Suprapubic skin (tissue), 4 donors: ENCODE data around the gene CROCC2. TPM values are rescaled to one million over a fixed set of nuclear protein-coding genes. Genes with fewer than 3 reads are reported as not detected.

Experiments used
- DNase-seq, 2 donors: peaks; one replicate each; pipeline ENCODE4 v3.0.0-alpha.2; 2019; ENCODE audit warnings: low spot score in 2 of 2
- H3K27ac ChIP-seq: fragments of 200-600 bp; sonication (generic); one replicate; pipeline ENCODE4 v1.5.1; 2019
- H3K27me3 ChIP-seq: fragments of 200-600 bp; sonication (generic); one replicate; pipeline ENCODE4 v1.5.1; 2019
- H3K36me3 ChIP-seq: fragments of 200-600 bp; sonication (generic); one replicate; pipeline ENCODE4 v1.5.1; 2019
- H3K4me1 ChIP-seq: fragments of 200-600 bp; sonication (generic); one replicate; pipeline ENCODE4 v1.5.1; 2019
- H3K4me3 ChIP-seq: fragments of 200-600 bp; sonication (generic); one replicate; pipeline ENCODE4 v1.5.1; 2019; ENCODE audit warnings: mild to moderate bottlenecking
- H3K9me3 ChIP-seq: fragments of 200-600 bp; sonication (generic); one replicate; pipeline ENCODE4 v1.5.1; 2019
- EP300 ChIP-seq: sonication (generic); formaldehyde crosslinking; IDR thresholded peaks from one replicate; pipeline ENCODE4 v1.6.1; 2017; ENCODE audit warnings: antibody characterized with exemption
- POLR2A ChIP-seq, 2 donors: fragments of 450-650 bp; IDR thresholded peaks; one replicate each; pipeline ENCODE4 v1.6.1; 2017; ENCODE audit warnings: antibody characterized with exemption in 2 of 2, mild to moderate bottlenecking in 2 of 2, moderate library complexity in 2 of 2
- POLR2AphosphoS5 ChIP-seq, 3 donors: sonication (generic); formaldehyde crosslinking; IDR thresholded peaks; one replicate each; pipeline ENCODE4 v1.6.1; 2017; ENCODE audit warnings: antibody characterized with exemption in 3 of 3
- WGBS: methylation state at CpG from one replicate; pipeline ENCODE4 v1.1.5; 2018; 5-methylcytosine and 5-hydroxymethylcytosine counted together
- total RNA-seq, 4 donors: library from RNA; depleted of rRNA; stranded (reverse); fragments of >200 nt; gene quantifications; one replicate each; pipeline ENCODE4 v1.1.0, GENCODE V29; 2016
- TF ChIP-seq, protein P1 (sequence below), 2 donors: fragments of 200-600 bp in 1 of 2; fragments of 450-650 bp in 1 of 2; sonication (generic) in 1 of 2; IDR thresholded peaks; one replicate each; pipeline ENCODE4 v1.5.1; 2016 to 2019; ENCODE audit warnings: antibody characterized with exemption in 2 of 2, mild to moderate bottlenecking in 1 of 2, moderate library complexity in 1 of 2

The CROCC2 gene
- total RNA-seq, 4 donors from 2014 or later, result not detected

GRCh38 chr2:240964704-240965295, 58.7 kb downstream of the CROCC2 start:
- no peak overlapping the region for H3K4me3 ChIP-seq
- H3K27ac ChIP-seq, result no peak overlapping the region
- no peaks in the 10 kb centered on the region for H3K27me3 ChIP-seq
- WGBS, result 80% methylated on average over 4 of the region's 15 CpGs
- DNase-seq, result peak in 1 of 2 donors; percentile 59
- peaks cover 30% of the 10 kb centered on the region for H3K4me1 ChIP-seq
- TF ChIP-seq, protein P1, sequence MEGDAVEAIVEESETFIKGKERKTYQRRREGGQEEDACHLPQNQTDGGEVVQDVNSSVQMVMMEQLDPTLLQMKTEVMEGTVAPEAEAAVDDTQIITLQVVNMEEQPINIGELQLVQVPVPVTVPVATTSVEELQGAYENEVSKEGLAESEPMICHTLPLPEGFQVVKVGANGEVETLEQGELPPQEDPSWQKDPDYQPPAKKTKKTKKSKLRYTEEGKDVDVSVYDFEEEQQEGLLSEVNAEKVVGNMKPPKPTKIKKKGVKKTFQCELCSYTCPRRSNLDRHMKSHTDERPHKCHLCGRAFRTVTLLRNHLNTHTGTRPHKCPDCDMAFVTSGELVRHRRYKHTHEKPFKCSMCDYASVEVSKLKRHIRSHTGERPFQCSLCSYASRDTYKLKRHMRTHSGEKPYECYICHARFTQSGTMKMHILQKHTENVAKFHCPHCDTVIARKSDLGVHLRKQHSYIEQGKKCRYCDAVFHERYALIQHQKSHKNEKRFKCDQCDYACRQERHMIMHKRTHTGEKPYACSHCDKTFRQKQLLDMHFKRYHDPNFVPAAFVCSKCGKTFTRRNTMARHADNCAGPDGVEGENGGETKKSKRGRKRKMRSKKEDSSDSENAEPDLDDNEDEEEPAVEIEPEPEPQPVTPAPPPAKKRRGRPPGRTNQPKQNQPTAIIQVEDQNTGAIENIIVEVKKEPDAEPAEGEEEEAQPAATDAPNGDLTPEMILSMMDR (IDR thresholded peaks at IDR 0.05), result no peak
- TF ChIP-seq POLR2AphosphoS5 (IDR thresholded peaks at IDR 0.05), result no peak
- no peak for TF ChIP-seq POLR2A (IDR thresholded peaks at IDR 0.05)
- no peak for TF ChIP-seq EP300
- no peaks in the 10 kb centered on the region for H3K9me3 ChIP-seq
- H3K36me3 ChIP-seq, result no peaks in the 10 kb centered on the region

DNA sequence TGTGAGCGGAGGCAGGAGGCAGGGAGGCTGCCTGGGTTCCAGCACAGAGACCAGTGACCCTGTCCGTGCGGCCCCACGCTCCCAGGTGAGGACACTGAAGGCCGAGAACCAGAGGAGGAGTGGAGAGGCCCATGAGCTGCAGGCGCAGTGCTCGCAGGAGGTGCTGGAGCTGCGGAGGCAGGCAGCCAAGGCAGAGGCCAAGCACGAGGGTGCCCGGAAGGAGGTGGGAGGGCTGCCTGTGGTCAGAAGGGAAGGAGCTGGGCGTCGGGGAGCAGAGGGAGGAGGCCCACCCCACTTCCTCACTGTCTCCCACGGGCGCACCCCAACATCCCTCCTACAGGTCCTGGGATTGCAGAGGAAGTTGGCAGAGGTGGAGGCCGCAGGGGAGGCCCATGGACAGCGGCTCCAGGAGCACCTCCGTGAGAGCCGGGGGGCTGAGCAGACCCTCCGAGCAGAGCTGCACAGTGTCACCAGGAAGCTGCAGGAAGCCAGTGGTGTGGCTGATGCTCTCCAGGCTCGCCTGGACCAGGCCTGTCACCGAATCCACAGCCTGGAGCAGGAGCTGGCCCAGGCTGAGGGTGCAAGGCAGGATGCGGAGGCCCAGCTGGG, 59.3 kb downstream of the CROCC2 start:
- peaks cover 24% of the 10 kb centered on the region for H3K4me1 ChIP-seq
- no peak overlapping the region for H3K27ac ChIP-seq
- DNase-seq, result peak in 1 of 2 donors; percentile 72
- no peak overlapping the region for H3K4me3 ChIP-seq
- no peaks in the 10 kb centered on the region for H3K9me3 ChIP-seq
- no peaks in the 10 kb centered on the region for H3K36me3 ChIP-seq
- H3K27me3 ChIP-seq, result no peaks in the 10 kb centered on the region
- WGBS, result 82% methylated on average over 13 of the region's 22 CpGs
- TF ChIP-seq, protein P1 (IDR thresholded peaks at IDR 0.05), result no peak

GRCh38 chr2:240965905-240966456, 59.8 kb downstream of the CROCC2 start:
- WGBS, result no CpG with 5 or more reads among the region's 28 CpGs
- Histone ChIP-seq H3K4me3 (no peak overlapping the region), H3K36me3 (no peaks in the 10 kb centered on the region), H3K27me3 (no peaks in the 10 kb centered on the region), H3K9me3 (no peaks in the 10 kb centered on the region), H3K27ac (no peak overlapping the region), H3K4me1 (peaks cover 18% of the 10 kb centered on the region)
- TF ChIP-seq POLR2AphosphoS5 (IDR thresholded peaks at IDR 0.05) (no peak), POLR2A (IDR thresholded peaks at IDR 0.05) (no peak), EP300 (no peak)
- TF ChIP-seq, protein P1 (IDR thresholded peaks at IDR 0.05), result no peak
- no peak for DNase-seq

DNA sequence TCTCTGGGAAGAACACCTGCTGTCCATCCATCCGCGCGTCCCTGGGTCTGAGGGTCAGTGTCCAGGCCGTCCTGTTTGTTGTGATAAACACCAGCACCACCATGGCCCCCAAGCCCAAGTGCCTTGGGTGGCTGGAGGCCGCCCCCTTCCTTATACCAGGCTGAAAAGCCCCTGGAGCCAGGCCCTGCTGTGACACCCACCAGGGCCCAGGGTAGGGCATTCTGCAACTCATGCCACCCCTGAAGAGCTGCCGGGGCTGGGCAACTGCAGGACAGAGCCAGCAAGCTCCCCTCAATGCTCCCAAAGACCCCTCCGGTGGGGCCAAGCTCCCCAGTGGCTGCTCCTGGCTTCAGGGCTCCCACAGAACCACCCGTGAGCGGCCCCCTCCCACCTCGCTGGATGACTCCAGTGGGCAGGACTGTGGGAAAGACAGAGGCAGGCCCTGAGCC, 60.3 kb downstream of the CROCC2 start:
- WGBS, result 100% methylated on average over 1 of the region's 10 CpGs
- peaks cover 2% of the 10 kb centered on the region for H3K27me3 ChIP-seq
- TF ChIP-seq, protein P1 (IDR thresholded peaks at IDR 0.05), result no peak
- TF ChIP-seq POLR2A (IDR thresholded peaks at IDR 0.05) (no peak), POLR2AphosphoS5 (IDR thresholded peaks at IDR 0.05) (no peak), EP300 (no peak)

DNA sequence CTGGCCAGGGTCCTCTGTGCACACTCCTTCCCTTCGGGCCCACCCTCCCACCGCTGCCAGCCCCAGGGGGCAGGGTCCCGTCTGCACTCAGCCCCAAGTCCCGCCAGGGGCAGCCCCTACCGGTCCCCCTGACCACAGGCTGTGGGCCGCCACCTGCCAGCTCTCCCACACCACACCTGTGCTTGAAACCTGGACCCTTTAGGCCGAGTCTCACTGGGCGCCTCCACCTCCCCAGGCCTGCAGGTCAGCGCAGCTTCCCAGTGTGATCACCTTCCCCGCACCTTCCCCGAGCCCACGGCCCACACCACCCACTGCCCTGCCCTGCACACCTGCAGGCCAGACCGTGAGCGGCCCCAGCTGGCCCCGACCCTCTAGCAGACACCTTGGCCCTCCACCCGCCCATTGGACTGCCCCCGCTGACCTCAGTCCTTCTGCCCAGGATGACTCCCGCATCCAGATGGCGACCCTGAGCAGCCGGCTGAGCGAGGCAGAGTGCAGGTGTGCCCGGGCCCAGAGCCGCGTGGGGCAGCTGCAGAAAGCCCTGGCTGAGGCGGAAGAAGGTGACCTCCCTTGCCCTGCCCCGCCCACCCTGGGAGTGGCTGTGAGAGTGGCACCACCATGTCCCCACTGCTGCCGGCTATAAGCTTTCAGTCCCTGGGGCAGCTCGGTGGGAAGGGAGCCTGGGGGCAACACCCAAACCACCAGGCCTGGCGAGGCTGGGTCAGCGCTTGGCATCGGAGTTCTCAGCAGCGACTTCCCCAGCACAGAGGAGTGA, 61.0 kb downstream of the CROCC2 start:
- H3K9me3 ChIP-seq, result no peaks in the 10 kb centered on the region
- WGBS, result 87% methylated on average over 12 of the region's 32 CpGs
- DNase-seq, result peak; percentile 59 to 76
- TF ChIP-seq EP300 (no peak), POLR2A (IDR thresholded peaks at IDR 0.05) (no peak), POLR2AphosphoS5 (IDR thresholded peaks at IDR 0.05) (no peak)
- TF ChIP-seq, protein P1 (IDR thresholded peaks at IDR 0.05), result no peak
- peaks cover 2% of the 10 kb centered on the region for H3K27me3 ChIP-seq
- H3K36me3 ChIP-seq, result no peaks in the 10 kb centered on the region
- H3K4me1 ChIP-seq, result peaks cover 14% of the 10 kb centered on the region
- H3K27ac ChIP-seq, result no peak overlapping the region
- H3K4me3 ChIP-seq, result no peak overlapping the region

More for the DNA sequence above, 60.3 kb downstream of the CROCC2 start:
- peaks cover 17% of the 10 kb centered on the region for H3K4me1 ChIP-seq
- DNase-seq, result peak in 1 of 2 donors; percentile 77
- H3K9me3 ChIP-seq, result no peaks in the 10 kb centered on the region
- no peaks in the 10 kb centered on the region for H3K36me3 ChIP-seq
- no peak overlapping the region for H3K4me3 ChIP-seq
- H3K27ac ChIP-seq, result no peak overlapping the region
